ENCODE results near the gene ARAP1. TPM values are rescaled to one million over a fixed set of nuclear protein-coding genes. Genes with fewer than 3 reads are reported as not detected.

Gene ARAP1
- total RNA-seq, 1 experiment from 2014 or later, result 86.2 TPM

DNA sequence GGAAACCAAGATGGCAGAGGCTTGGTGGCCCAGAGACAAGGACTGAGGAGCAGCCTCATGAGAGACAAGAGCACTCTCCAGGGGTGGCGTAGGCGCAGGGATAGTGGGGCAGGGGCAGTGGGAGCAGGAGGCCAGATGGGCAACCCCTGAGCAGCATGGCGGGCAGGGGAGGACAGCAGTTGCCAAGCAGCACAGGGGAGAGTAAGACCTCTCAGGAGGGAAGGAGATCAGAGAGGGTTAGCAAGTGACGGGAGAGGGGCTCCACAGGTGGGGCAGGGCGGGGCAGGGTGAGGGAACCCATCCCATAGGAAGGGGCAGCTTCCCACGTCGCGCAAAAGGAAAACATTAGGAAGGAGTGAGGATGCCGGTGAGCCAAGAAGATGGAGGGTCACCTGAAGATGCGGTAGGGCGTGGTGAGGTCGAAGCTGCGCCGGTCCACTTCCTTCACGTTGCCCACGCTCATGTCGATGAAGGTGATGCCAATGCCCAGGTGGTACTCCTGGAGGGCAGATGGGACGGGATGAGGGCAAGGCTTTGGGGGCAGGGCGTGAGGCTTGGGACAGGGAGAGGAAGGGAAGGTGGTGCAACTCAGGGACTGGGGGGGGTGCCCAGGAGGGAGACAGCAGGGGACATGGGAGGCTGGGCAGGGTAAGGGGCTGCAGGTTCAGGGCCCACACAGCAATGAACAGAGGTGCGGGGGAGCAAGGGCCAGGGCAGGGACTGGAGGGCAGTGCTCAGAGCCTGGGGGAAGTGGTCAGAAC lies 42.5 kb downstream of the ARAP1 start:
- intact Hi-C loops (cut with micrococcal nuclease), result no loop called here

DNA sequence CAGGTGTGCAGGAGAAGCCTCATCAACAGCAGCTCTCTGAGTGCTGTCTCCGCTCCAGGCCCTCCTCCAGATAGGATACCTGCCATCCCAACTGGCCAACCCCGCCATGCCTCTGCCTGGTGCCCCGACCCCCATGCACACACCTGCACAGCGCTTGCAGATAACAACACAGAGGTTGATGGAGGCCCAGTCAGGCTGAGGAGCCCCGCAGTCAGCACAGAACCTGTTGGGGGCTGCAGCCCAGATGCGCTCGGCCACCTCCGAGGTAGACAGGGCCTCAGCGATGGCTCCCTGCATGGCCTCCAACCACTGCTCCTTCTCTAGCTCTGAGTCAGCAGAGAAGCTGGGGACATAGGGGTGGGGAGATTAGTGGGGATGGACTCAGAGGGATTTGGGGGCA lies 45.2 kb downstream of the ARAP1 start:
- no peak overlapping the region for H2AFZ ChIP-seq (ENCODE audit: low read length)
- no peaks in the 10 kb centered on the region for H3K4me1 ChIP-seq (ENCODE audit: insufficient read depth, low read length)
- TF ChIP-seq, protein P1, sequence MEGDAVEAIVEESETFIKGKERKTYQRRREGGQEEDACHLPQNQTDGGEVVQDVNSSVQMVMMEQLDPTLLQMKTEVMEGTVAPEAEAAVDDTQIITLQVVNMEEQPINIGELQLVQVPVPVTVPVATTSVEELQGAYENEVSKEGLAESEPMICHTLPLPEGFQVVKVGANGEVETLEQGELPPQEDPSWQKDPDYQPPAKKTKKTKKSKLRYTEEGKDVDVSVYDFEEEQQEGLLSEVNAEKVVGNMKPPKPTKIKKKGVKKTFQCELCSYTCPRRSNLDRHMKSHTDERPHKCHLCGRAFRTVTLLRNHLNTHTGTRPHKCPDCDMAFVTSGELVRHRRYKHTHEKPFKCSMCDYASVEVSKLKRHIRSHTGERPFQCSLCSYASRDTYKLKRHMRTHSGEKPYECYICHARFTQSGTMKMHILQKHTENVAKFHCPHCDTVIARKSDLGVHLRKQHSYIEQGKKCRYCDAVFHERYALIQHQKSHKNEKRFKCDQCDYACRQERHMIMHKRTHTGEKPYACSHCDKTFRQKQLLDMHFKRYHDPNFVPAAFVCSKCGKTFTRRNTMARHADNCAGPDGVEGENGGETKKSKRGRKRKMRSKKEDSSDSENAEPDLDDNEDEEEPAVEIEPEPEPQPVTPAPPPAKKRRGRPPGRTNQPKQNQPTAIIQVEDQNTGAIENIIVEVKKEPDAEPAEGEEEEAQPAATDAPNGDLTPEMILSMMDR (conservative IDR thresholded peaks at IDR 0.05; ENCODE audit: low read depth, low read length), result no peak
- TF ChIP-seq EZH2 (IDR thresholded peaks at IDR 0.05; ENCODE audit: low read length, unreplicated experiment), result no peak
- TF ChIP-seq EZH2phosphoT487 (IDR thresholded peaks at IDR 0.05; ENCODE audit: borderline replicate concordance, low read length), result no peak
- H3K9me3 ChIP-seq (ENCODE audit: low read length), result no peaks in the 10 kb centered on the region
- no peak overlapping the region for H3K4me3 ChIP-seq (ENCODE audit: low read length)
- H3K4me2 ChIP-seq (ENCODE audit: low read length), result no peak overlapping the region
- H3K27ac ChIP-seq (ENCODE audit: low read length), result no peak overlapping the region
- BruUV-seq (replicated peaks), result no TSS peak
- H3K9ac ChIP-seq (ENCODE audit: low read length), result no peak overlapping the region
- H3K36me3 ChIP-seq (ENCODE audit: low read depth, low read length), result peaks cover 17% of the 10 kb centered on the region
- CTCF ChIA-PET, result no interaction called here
- POLR2A ChIA-PET (ENCODE audit: unreplicated experiment), result no interaction called here
- no peaks in the 10 kb centered on the region for H3K9me2 ChIP-seq (replicated peaks; ENCODE audit: low read length)
- no peaks in the 10 kb centered on the region for H4K20me1 ChIP-seq (ENCODE audit: low read length)
- ATAC-seq, result no peak
- DNase-seq, result no peak
- intact Hi-C loops (cut with micrococcal nuclease), result no loop called here
- H3K27me3 ChIP-seq (ENCODE audit: low read length), result no peaks in the 10 kb centered on the region
- H3F3A ChIP-seq (ENCODE audit: low read length, unreplicated experiment), result no peaks in the 10 kb centered on the region
- H3K79me2 ChIP-seq (ENCODE audit: low read length), result no peaks in the 10 kb centered on the region

More for the DNA sequence above, 42.5 kb downstream of the ARAP1 start:
- Histone ChIP-seq H3K9me3 (ENCODE audit: low read length) (no peaks in the 10 kb centered on the region), H4K20me1 (ENCODE audit: low read length) (no peaks in the 10 kb centered on the region), H3K4me2 (ENCODE audit: low read length) (no peak overlapping the region), H3K79me2 (ENCODE audit: low read length) (no peaks in the 10 kb centered on the region), H3K4me1 (ENCODE audit: insufficient read depth, low read length) (no peaks in the 10 kb centered on the region), H3K36me3 (ENCODE audit: low read depth, low read length) (peaks cover 12% of the 10 kb centered on the region; the same call in 1 of the 2 replicates), H3K27ac (ENCODE audit: low read length) (no peak overlapping the region), H3K9me2 (replicated peaks; ENCODE audit: low read length) (no peaks in the 10 kb centered on the region), H3K9ac (ENCODE audit: low read length) (no peak overlapping the region), H2AFZ (ENCODE audit: low read length) (no peak overlapping the region), H3F3A (ENCODE audit: low read length, unreplicated experiment) (no peaks in the 10 kb centered on the region), H3K27me3 (ENCODE audit: low read length) (no peaks in the 10 kb centered on the region), H3K4me3 (ENCODE audit: low read length) (no peak overlapping the region)
- ChIA-PET CTCF (no interaction called here), POLR2A (ENCODE audit: unreplicated experiment) (no interaction called here)
- no peak for DNase-seq
- no peak for ATAC-seq
- BruUV-seq (replicated peaks), result no TSS peak
- TF ChIP-seq EZH2 (IDR thresholded peaks at IDR 0.05; ENCODE audit: low read length, unreplicated experiment) (no peak), EZH2phosphoT487 (IDR thresholded peaks at IDR 0.05; ENCODE audit: borderline replicate concordance, low read length) (no peak)
- TF ChIP-seq, protein P1 (conservative IDR thresholded peaks at IDR 0.05; ENCODE audit: low read depth, low read length), result no peak

DNA sequence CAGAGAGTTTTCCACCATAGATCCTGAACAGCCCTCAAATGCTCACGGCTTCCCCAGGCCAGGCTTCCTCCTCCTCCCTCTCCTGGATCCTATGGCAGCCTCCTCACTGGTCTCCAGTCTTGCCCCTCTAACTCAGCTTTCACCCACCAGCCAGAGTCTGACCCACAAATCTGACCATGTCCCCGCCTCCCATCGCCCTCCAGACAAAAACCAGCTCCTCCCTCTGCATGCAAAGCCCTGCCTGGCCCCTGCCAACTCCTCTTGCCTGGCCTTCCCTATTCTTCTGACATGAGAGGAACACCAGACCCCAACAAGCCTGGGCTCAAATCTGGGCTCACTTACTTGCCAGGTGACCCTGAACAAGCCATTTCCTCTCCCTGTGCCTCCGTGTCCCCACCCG lies 45.6 kb downstream of the ARAP1 start:
- ChIA-PET POLR2A (ENCODE audit: unreplicated experiment) (no interaction called here), CTCF (no interaction called here)
- H3K27me3 ChIP-seq (ENCODE audit: low read length), result no peaks in the 10 kb centered on the region
- BruUV-seq (replicated peaks), result no TSS peak
- H3K36me3 ChIP-seq (ENCODE audit: low read depth, low read length), result peaks cover 18% of the 10 kb centered on the region
- H3K9me2 ChIP-seq (replicated peaks; ENCODE audit: low read length), result no peaks in the 10 kb centered on the region
- no peaks in the 10 kb centered on the region for H4K20me1 ChIP-seq (ENCODE audit: low read length)
- no peaks in the 10 kb centered on the region for H3F3A ChIP-seq (ENCODE audit: low read length, unreplicated experiment)
- no peak overlapping the region for H3K4me3 ChIP-seq (ENCODE audit: low read length)
- no peak for DNase-seq
- no peak overlapping the region for H3K4me2 ChIP-seq (ENCODE audit: low read length)
- intact Hi-C loops (cut with micrococcal nuclease), result no loop called here
- H3K9ac ChIP-seq (ENCODE audit: low read length), result no peak overlapping the region
- H3K79me2 ChIP-seq (ENCODE audit: low read length), result no peaks in the 10 kb centered on the region
- H3K9me3 ChIP-seq (ENCODE audit: low read length), result no peaks in the 10 kb centered on the region
- H3K4me1 ChIP-seq (ENCODE audit: insufficient read depth, low read length), result no peaks in the 10 kb centered on the region
- H2AFZ ChIP-seq (ENCODE audit: low read length), result no peak overlapping the region
- TF ChIP-seq, protein P1 (conservative IDR thresholded peaks at IDR 0.05; ENCODE audit: low read depth, low read length), result no peak
- TF ChIP-seq EZH2 (IDR thresholded peaks at IDR 0.05; ENCODE audit: low read length, unreplicated experiment) (no peak), EZH2phosphoT487 (IDR thresholded peaks at IDR 0.05; ENCODE audit: borderline replicate concordance, low read length) (no peak)
- H3K27ac ChIP-seq (ENCODE audit: low read length), result no peak overlapping the region
- ATAC-seq, result no peak

Data from PC-3 (cell line).